Heart left ventricle (tissue), 16 donors: ENCODE data around the gene KRTAP5-6. TPM values are rescaled to one million over a fixed set of nuclear protein-coding genes. Genes with fewer than 3 reads are reported as not detected.

ENCODE experiments used
- ATAC-seq, 4 donors: fragments of 200-7000 bp; cut with Tn5 transposase; one replicate each; pipeline ENCODE4 v1.9.1; 2020 to 2022; ENCODE audit warnings: moderate library complexity in 4 of 4, mild to moderate bottlenecking in 3 of 4, moderate number of reproducible peaks in 1 of 4
- DNase-seq, 5 donors: peaks; one replicate each; pipeline ENCODE4 v3.0.0-alpha.2; 2020
- H3K27ac ChIP-seq, 12 donors: fragments of 200-600 bp; sonication (generic) in 4 of 12; one replicate each; pipeline versions ENCODE4 v1.5.0 to v1.8.0; 2016 to 2022; ENCODE audit warnings: mild to moderate bottlenecking in 2 of 12
- H3K27me3 ChIP-seq, 9 donors: fragments of 200-600 bp; sonication (generic) in 2 of 9; one replicate each; pipeline versions ENCODE4 v1.5.1 to v1.8.0; 2016 to 2022; ENCODE audit warnings: mild to moderate bottlenecking in 3 of 9
- H3K36me3 ChIP-seq, 9 donors: fragments of 200-600 bp; sonication (generic) in 2 of 9; one replicate each; pipeline versions ENCODE4 v1.5.0 to v1.8.0; 2018 to 2022; ENCODE audit warnings: mild to moderate bottlenecking in 2 of 9
- H3K4me1 ChIP-seq, 12 donors: fragments of 200-600 bp; sonication (generic) in 4 of 12; one replicate each; pipeline versions ENCODE4 v1.5.0 to v1.8.0; 2016 to 2022; ENCODE audit warnings: mild to moderate bottlenecking in 3 of 12
- H3K4me3 ChIP-seq, 12 donors: fragments of 200-600 bp; sonication (generic) in 4 of 12; one replicate each; pipeline versions ENCODE4 v1.5.0 to v1.8.0; 2017 to 2022; ENCODE audit warnings: mild to moderate bottlenecking in 9 of 12, moderate library complexity in 4 of 12
- H3K9me3 ChIP-seq, 12 donors: fragments of 200-600 bp; sonication (generic) in 4 of 12; one replicate each; pipeline versions ENCODE4 v1.5.0 to v1.8.0; 2016 to 2022; ENCODE audit warnings: mild to moderate bottlenecking in 1 of 12
- POLR2A ChIP-seq, 2 donors: fragments of 450-650 bp; IDR thresholded peaks; one replicate each; pipeline ENCODE4 v1.6.1; 2017; ENCODE audit warnings: antibody characterized with exemption in 2 of 2, mild to moderate bottlenecking in 2 of 2, moderate library complexity in 2 of 2
- WGBS, 4 donors: extraction: QIAGEN DNeasy Blood & Tissue Kit in 2 of 4; methylation state at CpG; one replicate each; pipeline versions ENCODE4 v1.1.5 to v1.1.7; 2013 to 2018; 5-methylcytosine and 5-hydroxymethylcytosine counted together
- intact Hi-C, 10 donors: fragments of 100-400 bp; cut with DNase I; formaldehyde crosslinking; loops; one replicate each; pipeline versions ENCODE4 v1.11.1 to v1.14.2; 2022
- polyA plus RNA-seq, 2 donors: library from polyadenylated mRNA; stranded (reverse); fragments of 200-250 nt; gene quantifications; one replicate each; pipeline ENCODE4 v1.2.3, GENCODE V29; 2013
- total RNA-seq, 9 donors: library from RNA; depleted of rRNA in 2 of 9; stranded (reverse); fragments of >200 nt in 2 of 9; fragmentation: NEBNext Ultra II Directional in 3 of 9; extraction: Animal tissue kit (Norgen Biotek cat#: 25700) in 3 of 9; gene quantifications; one replicate each; pipeline versions ENCODE4 v1.1.0 to v1.2.4, GENCODE V29; 2016 to 2023
- TF ChIP-seq, protein P1 (sequence below), 12 donors: fragments of 200-600 bp; sonication (generic) in 4 of 12; IDR thresholded peaks; one replicate each; pipeline versions ENCODE4 v1.5.0 to v1.8.0; 2018 to 2022; ENCODE audit warnings: antibody characterized with exemption in 12 of 12, mild to moderate bottlenecking in 5 of 12
- donor health status: ischemic (EF 13 %, LVEDD 7.1; RV severe dilation, severe dysfunction).
- donor health status: healthy with polysubstance abuse.
- donor health status: DM: no; HTN: yes; CAD: no.
- donor health status: DM: no; HTN: no; CAD: no.
- donor health status: ischemic (EF 25% LVEDD 6.9; RV normal size, moderate dysfunction).
- donor health status: ischemic (EF 25% LVEDD 5.7; RV mildly dilated, moderate dysfunction).
- donor health status: healthy.
- donor health status: DM: yes; HTN: yes; CAD: no.
- donor health status: ischemic (EF 35%, LVEDD 5.7; RV mildly dilated, moderate dysfunction).
- donor health status: nonischemic (EF 11% LVEDD 7.7; RV severe dilation, severe dysfunction).
- donor health status: DM: yes; HTN: yes; CAD: no.
- donor health status: PGD.
- donor health status: ischemic (EF 29% LVEDD 5.4; RV normal size, mild dysfunction).
- donor health status: nonischemic (EF 23%, LVEDD 6.1; RV moderate dilation, normal function).

Gene KRTAP5-6
- total and polyA plus RNA-seq, 11 donors = not detected

DNA sequence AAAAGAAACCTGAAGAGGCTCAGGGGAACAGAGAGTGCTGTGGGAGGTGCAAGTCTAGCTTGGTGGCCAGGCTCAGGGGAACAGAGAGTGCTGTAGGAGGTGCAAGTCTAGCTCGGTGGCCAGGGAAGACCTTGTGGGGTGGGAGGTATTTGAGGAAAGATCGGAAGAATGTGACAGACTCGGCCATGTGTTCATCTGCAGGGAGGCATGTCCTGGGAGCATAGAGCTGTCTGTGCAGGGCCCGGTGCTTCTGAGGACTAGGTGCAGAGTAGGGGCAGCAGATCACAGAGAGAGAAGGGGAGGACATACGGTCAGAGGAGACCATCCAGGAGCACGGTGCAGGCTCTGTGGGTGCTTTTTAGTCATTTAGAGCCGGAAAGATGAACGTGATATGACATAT is 42.6 kb downstream of the KRTAP5-6 start:
- no peaks in the 10 kb centered on the region for H3K36me3 ChIP-seq
- 72 to 77% (median 74%) methylated on average over 8 of the region's 8 CpGs for WGBS, 4 donors
- DNase-seq = no peak
- intact Hi-C loops = no loop called here
- H3K9me3 ChIP-seq = peaks cover 0 to 18% (median 7%) of the 10 kb centered on the region in 12 donors
- TF ChIP-seq, protein P1, sequence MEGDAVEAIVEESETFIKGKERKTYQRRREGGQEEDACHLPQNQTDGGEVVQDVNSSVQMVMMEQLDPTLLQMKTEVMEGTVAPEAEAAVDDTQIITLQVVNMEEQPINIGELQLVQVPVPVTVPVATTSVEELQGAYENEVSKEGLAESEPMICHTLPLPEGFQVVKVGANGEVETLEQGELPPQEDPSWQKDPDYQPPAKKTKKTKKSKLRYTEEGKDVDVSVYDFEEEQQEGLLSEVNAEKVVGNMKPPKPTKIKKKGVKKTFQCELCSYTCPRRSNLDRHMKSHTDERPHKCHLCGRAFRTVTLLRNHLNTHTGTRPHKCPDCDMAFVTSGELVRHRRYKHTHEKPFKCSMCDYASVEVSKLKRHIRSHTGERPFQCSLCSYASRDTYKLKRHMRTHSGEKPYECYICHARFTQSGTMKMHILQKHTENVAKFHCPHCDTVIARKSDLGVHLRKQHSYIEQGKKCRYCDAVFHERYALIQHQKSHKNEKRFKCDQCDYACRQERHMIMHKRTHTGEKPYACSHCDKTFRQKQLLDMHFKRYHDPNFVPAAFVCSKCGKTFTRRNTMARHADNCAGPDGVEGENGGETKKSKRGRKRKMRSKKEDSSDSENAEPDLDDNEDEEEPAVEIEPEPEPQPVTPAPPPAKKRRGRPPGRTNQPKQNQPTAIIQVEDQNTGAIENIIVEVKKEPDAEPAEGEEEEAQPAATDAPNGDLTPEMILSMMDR (IDR thresholded peaks at IDR 0.05) = no peak
- TF ChIP-seq POLR2A (IDR thresholded peaks at IDR 0.05) = no peak
- H3K27ac ChIP-seq = no peak overlapping the region
- peaks cover 0 to 4% (median 0%) of the 10 kb centered on the region in 12 donors for H3K4me1 ChIP-seq
- H3K27me3 ChIP-seq = peaks cover 0 to 34% (median 8%) of the 10 kb centered on the region in 9 donors
- no peak for ATAC-seq
- H3K4me3 ChIP-seq = no peak overlapping the region

DNA sequence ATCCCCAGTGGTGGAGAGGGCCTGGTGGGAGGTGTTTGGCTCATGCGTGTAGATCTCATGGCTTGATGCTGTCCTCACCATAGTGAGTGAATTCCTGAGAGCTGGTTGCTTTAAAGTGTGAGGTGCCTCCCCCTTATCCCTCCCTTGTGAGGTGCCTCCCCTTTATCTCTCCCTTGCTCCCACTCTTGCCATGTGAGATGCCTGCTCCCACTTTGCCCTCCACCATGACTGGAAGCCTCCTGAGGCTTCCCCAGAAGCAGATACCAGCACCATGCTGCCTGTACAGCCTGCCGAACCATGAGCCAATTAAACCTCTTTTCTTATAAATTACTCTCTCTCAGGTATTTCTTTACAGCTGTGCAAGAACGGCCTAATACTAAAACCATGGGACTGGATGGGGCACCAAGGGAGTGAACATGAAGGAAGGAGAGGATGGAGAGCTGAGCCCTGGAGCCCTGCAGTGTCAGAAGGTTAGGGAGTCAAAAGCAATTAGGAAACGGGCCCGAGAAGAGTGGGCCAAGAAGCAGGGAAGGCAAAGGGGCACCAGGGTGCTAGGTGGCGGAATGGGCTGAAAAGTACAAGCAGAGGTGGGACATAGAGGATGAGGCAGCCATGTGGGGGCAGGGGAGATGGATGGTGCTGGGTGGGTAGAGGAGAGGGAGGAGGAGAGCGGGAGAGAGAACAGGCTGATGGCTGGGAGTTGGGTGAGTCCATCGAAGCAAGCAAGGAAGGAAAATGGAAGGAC is 44.0 kb downstream of the KRTAP5-6 start:
- 84 to 86% (median 85%) methylated on average over 8 of the region's 8 CpGs for WGBS, 4 donors
- H3K27ac ChIP-seq = no peak overlapping the region
- H3K9me3 ChIP-seq = peaks cover 0 to 18% (median 7%) of the 10 kb centered on the region in 12 donors
- ATAC-seq (no peak), DNase-seq (no peak)
- H3K4me3 ChIP-seq = no peak overlapping the region
- no peaks in the 10 kb centered on the region for H3K36me3 ChIP-seq
- peaks cover 0 to 14% (median 1%) of the 10 kb centered on the region in 12 donors for H3K4me1 ChIP-seq
- peaks cover 0 to 22% (median 0%) of the 10 kb centered on the region in 9 donors for H3K27me3 ChIP-seq
- TF ChIP-seq POLR2A (IDR thresholded peaks at IDR 0.05) = no peak
- TF ChIP-seq, protein P1 (IDR thresholded peaks at IDR 0.05) = no peak
- intact Hi-C loops = no loop called here

DNA sequence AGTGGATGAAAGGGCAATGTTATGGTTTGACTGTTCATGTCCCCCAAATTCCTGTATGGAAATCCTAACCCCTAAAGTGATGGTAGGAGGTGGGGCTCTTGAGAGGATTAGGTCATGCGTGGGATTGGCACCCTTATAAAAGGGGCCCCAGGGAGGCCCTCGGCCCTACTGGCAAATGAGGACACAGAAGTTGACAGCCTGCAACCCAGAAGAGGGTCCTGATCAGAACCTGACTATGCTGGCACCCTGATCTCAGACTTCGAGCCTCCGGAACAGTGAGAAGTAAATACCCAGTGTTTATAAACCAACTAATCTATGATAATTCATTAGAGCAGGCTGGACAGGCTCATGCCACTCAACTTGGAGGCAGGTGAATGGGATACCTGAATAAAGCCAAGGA is 44.7 kb downstream of the KRTAP5-6 start:
- no peaks in the 10 kb centered on the region for H3K36me3 ChIP-seq
- intact Hi-C loops = no loop called here
- DNase-seq (no peak), ATAC-seq (no peak)
- H3K27ac ChIP-seq = no peak overlapping the region
- H3K4me1 ChIP-seq = peaks cover 0 to 14% (median 1%) of the 10 kb centered on the region in 12 donors
- peaks cover 0 to 20% (median 0%) of the 10 kb centered on the region in 9 donors for H3K27me3 ChIP-seq
- peaks cover 0 to 13% (median 5%) of the 10 kb centered on the region in 12 donors for H3K9me3 ChIP-seq
- 81 to 90% (median 85%) methylated on average over 4 of the region's 4 CpGs for WGBS, 4 donors
- H3K4me3 ChIP-seq = no peak overlapping the region
- TF ChIP-seq, protein P1 (IDR thresholded peaks at IDR 0.05) = no peak
- no peak for TF ChIP-seq POLR2A (IDR thresholded peaks at IDR 0.05)

DNA sequence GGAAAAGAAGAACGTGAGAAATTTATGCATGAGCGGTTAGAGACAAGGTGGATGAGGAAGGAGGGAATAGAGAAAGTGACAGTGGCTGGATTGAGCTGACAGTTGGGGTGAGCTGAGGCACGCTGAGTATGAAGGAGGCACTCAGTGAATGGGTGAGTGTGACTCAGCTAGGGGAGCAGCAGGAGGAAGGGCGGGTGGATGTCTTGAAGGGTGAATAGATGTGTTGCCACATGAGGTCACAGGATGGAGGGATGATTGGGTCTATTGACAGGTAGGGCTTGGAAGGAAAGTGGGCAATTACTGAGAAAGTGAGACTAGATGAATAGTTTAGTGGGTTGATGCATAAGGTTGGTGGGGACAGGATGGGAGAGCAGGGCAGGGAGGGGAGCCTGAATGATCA is 45.4 kb downstream of the KRTAP5-6 start:
- H3K27ac ChIP-seq = no peak overlapping the region
- H3K4me1 ChIP-seq = peaks cover 0 to 14% (median 1%) of the 10 kb centered on the region in 12 donors
- DNase-seq (no peak), ATAC-seq (no peak)
- H3K36me3 ChIP-seq = no peaks in the 10 kb centered on the region
- H3K9me3 ChIP-seq = peaks cover 0 to 7% (median under 1%) of the 10 kb centered on the region in 12 donors
- no peak for TF ChIP-seq POLR2A (IDR thresholded peaks at IDR 0.05)
- TF ChIP-seq, protein P1 (IDR thresholded peaks at IDR 0.05) = no peak
- intact Hi-C loops = no loop called here
- 76 to 79% (median 78%) methylated on average over 4 of the region's 4 CpGs for WGBS, 4 donors
- peaks cover 0 to 20% (median 0%) of the 10 kb centered on the region in 9 donors for H3K27me3 ChIP-seq
- no peak overlapping the region for H3K4me3 ChIP-seq
